PC-3 (cell line): ENCODE results near the gene PTPN14. TPM values are rescaled to one million over a fixed set of nuclear protein-coding genes. Genes with fewer than 3 reads are reported as not detected.

Source experiments
- ATAC-seq: fragments of 200-7000 bp; cut with Tn5 transposase; 2 replicates; pipeline ENCODE4 v1.9.1; 2020; ENCODE audit warnings: mild to moderate bottlenecking, moderate library complexity
- BruUV-seq: library from RNA; stranded (reverse); fragments of 400-500 nt; replicated peaks from 2 replicates; lab custom pipeline; 2021; lab: Mats Ljungman, UMichigan
- CTCF ChIA-PET: fragments of 300-600 bp; sonication (Branson Sonifier 250); formaldehyde crosslinking; loops from one replicate; lab custom pipeline; 2022; ENCODE audit warnings: antibody characterized with exemption; lab: Charles Lee
- POLR2A ChIA-PET: fragments of 300-600 bp; sonication (Branson Sonifier 250); formaldehyde crosslinking; loops from one replicate; lab custom pipeline; 2022; ENCODE audit warnings: antibody characterized with exemption; ENCODE audit not compliant: unreplicated experiment; lab: Charles Lee
- DNase-seq: peaks from one replicate; pipeline ENCODE4 v3.0.0-alpha.2; 2015
- H2AFZ ChIP-seq: fragments of 300-600 bp; sonication (generic); 2 replicates; pipeline ENCODE4 v1.6.0; 2016; ENCODE audit warnings: antibody characterized with exemption, low read length
- H3F3A ChIP-seq: fragments of 300-600 bp; sonication (generic); one replicate; pipeline ENCODE4 v1.6.0; 2017; ENCODE audit warnings: antibody characterized with exemption, low read length, control low read depth, mild to moderate bottlenecking; ENCODE audit not compliant: unreplicated experiment
- H3K27ac ChIP-seq: fragments of 300-600 bp; sonication (generic); 2 replicates; pipeline ENCODE4 v1.5.1; 2016; ENCODE audit warnings: mild to moderate bottlenecking, low read length
- H3K27me3 ChIP-seq: fragments of 300-600 bp; sonication (generic); 2 replicates; pipeline ENCODE4 v1.6.1; 2016; ENCODE audit warnings: low read length, mixed read lengths
- H3K36me3 ChIP-seq: fragments of 300-600 bp; sonication (generic); 2 replicates; pipeline ENCODE4 v1.6.1; 2016; ENCODE audit warnings: low read depth, mixed run types, low read length, mixed read lengths
- H3K4me1 ChIP-seq: fragments of 300-600 bp; sonication (generic); 2 replicates; pipeline ENCODE4 v1.5.1; 2016; ENCODE audit warnings: low read length; ENCODE audit not compliant: insufficient read depth
- H3K4me2 ChIP-seq: fragments of 300-600 bp; sonication (generic); 2 replicates; pipeline ENCODE4 v1.6.0; 2016; ENCODE audit warnings: low read length
- H3K4me3 ChIP-seq: fragments of 300-600 bp; sonication (generic); 2 replicates; pipeline ENCODE4 v1.5.1; 2016; ENCODE audit warnings: mild to moderate bottlenecking, low read length, mixed read lengths
- H3K79me2 ChIP-seq: fragments of 300-600 bp; sonication (generic); 2 replicates; pipeline ENCODE4 v1.6.1; 2017; ENCODE audit warnings: low read length, mixed read lengths
- H3K9ac ChIP-seq: fragments of 300-600 bp; sonication (generic); 2 replicates; pipeline ENCODE4 v1.6.0; 2016; ENCODE audit warnings: mild to moderate bottlenecking, low read length
- H3K9me2 ChIP-seq: fragments of 300-600 bp; sonication (generic); replicated peaks from 2 replicates; pipeline ENCODE4 v1.6.1; 2016; ENCODE audit warnings: mixed run types, low read length, mixed read lengths
- H3K9me3 ChIP-seq: fragments of 300-600 bp; sonication (generic); 2 replicates; pipeline ENCODE4 v1.6.1; 2016; ENCODE audit warnings: low read length, mixed read lengths
- H4K20me1 ChIP-seq: fragments of 300-600 bp; sonication (generic); 2 replicates; pipeline ENCODE4 v1.6.1; 2016; ENCODE audit warnings: low read length, mixed read lengths
- CTCF ChIP-seq: fragments of 300-600 bp; sonication (generic); conservative IDR thresholded peaks from 2 replicates; pipeline ENCODE4 v1.5.1; 2017; ENCODE audit warnings: antibody characterized with exemption, low read depth, mild to moderate bottlenecking, low read length
- EZH2 ChIP-seq: fragments of 300-600 bp; sonication (generic); IDR thresholded peaks from one replicate; pipeline ENCODE4 v1.6.1; 2017; ENCODE audit warnings: antibody characterized with exemption, mild to moderate bottlenecking, low read length; ENCODE audit not compliant: unreplicated experiment
- EZH2phosphoT487 ChIP-seq: fragments of 300-600 bp; sonication (generic); IDR thresholded peaks from 2 replicates; pipeline ENCODE4 v1.6.1; 2018; ENCODE audit warnings: mild to moderate bottlenecking, antibody characterized with exemption, low read length, borderline replicate concordance
- intact Hi-C: fragments of 100-400 bp; cut with micrococcal nuclease; formaldehyde crosslinking; loops from 2 replicates; pipeline ENCODE4 v1.9.0; 2023
- total RNA-seq: library from RNA; depleted of rRNA; stranded (reverse); fragments of >200 nt; gene quantifications from 2 replicates; pipeline ENCODE4 v1.2.3, GENCODE V29; 2014

Gene PTPN14
- total RNA-seq, 1 experiment from 2014 or later, result 12.6 TPM

GRCh38 chr1:214565310-214565709 is 13.9 kb upstream of the PTPN14 start:
- Histone ChIP-seq H3K4me2 (no peak overlapping the region), H3K36me3 (no peaks in the 10 kb centered on the region), H2AFZ (no peak overlapping the region), H3K79me2 (no peaks in the 10 kb centered on the region), H4K20me1 (no peaks in the 10 kb centered on the region), H3K9ac (no peak overlapping the region), H3K4me3 (no peak overlapping the region), H3K27ac (peak overlapping the region; percentile 86), H3K27me3 (no peaks in the 10 kb centered on the region), H3F3A (peaks cover 5% of the 10 kb centered on the region), H3K4me1 (peaks cover 53% of the 10 kb centered on the region), H3K9me3 (no peaks in the 10 kb centered on the region), H3K9me2 (no peaks in the 10 kb centered on the region)
- ChIA-PET POLR2A (interaction anchor here (0.6 kb wide), 2 partner anchors 13 to 17 kb away, joined by 3 read pairs; no protein-coding TSS in a partner anchor), CTCF (no interaction called here)
- DNase-seq (no peak), ATAC-seq (no peak)
- no TSS peak for BruUV-seq
- intact Hi-C loops, result loop anchor here (5.0 kb wide), 2 partner anchors 83 to 118 kb away; no protein-coding TSS in a partner anchor
- TF ChIP-seq EZH2phosphoT487, result no peak
- TF ChIP-seq CTCF, result no peak
- TF ChIP-seq EZH2, result no peak

- CTCF ChIA-PET, result no interaction called here
- H3F3A ChIP-seq, result peaks cover 5% of the 10 kb centered on the region
- H3K9me2 ChIP-seq, result no peaks in the 10 kb centered on the region
- no peak overlapping the region for H3K4me3 ChIP-seq
- no peaks in the 10 kb centered on the region for H3K9me3 ChIP-seq
- H3K79me2 ChIP-seq, result no peaks in the 10 kb centered on the region
- H4K20me1 ChIP-seq, result no peaks in the 10 kb centered on the region
- no TSS peak for BruUV-seq
- peaks cover 39% of the 10 kb centered on the region for H3K4me1 ChIP-seq
- H3K4me2 ChIP-seq, result no peak overlapping the region
- H2AFZ ChIP-seq, result no peak overlapping the region
- no peak overlapping the region for H3K9ac ChIP-seq
- TF ChIP-seq EZH2phosphoT487 (no peak), EZH2 (no peak), CTCF (no peak)
- no peak overlapping the region for H3K27ac ChIP-seq
- ATAC-seq (no peak), DNase-seq (no peak)
- intact Hi-C loops, result no loop called here
- H3K27me3 ChIP-seq, result no peaks in the 10 kb centered on the region
- H3K36me3 ChIP-seq, result no peaks in the 10 kb centered on the region
- POLR2A ChIA-PET, result no interaction called here
Observed at GRCh38 chr1:214563881-214564280, 12.5 kb upstream of the PTPN14 start.

GRCh38 chr1:214557952-214558735 is 6.7 kb upstream of the PTPN14 start:
- no peak for TF ChIP-seq CTCF
- TF ChIP-seq EZH2, result no peak
- no peak for TF ChIP-seq EZH2phosphoT487
- H3F3A ChIP-seq, result no peaks in the 10 kb centered on the region
- H3K36me3 ChIP-seq, result no peaks in the 10 kb centered on the region
- intact Hi-C loops, result no loop called here
- BruUV-seq, result no TSS peak
- H3K9me2 ChIP-seq, result no peaks in the 10 kb centered on the region
- no peak overlapping the region for H3K9ac ChIP-seq
- H3K27ac ChIP-seq, result no peak overlapping the region
- ATAC-seq (peak; percentile 91), DNase-seq (peak; percentile 70)
- H2AFZ ChIP-seq, result 0 out of 2 replicates have a peak overlapping the region, but pooled peaks have one; percentile 31
- no peak overlapping the region for H3K4me3 ChIP-seq
- POLR2A ChIA-PET, result no interaction called here
- H3K4me2 ChIP-seq, result peak overlapping the region; percentile 1; the same call in 1 of the 2 replicates
- H3K27me3 ChIP-seq, result no peaks in the 10 kb centered on the region
- H3K79me2 ChIP-seq, result no peaks in the 10 kb centered on the region
- no peaks in the 10 kb centered on the region for H3K9me3 ChIP-seq
- CTCF ChIA-PET, result no interaction called here
- peaks cover 9% of the 10 kb centered on the region for H3K4me1 ChIP-seq
- H4K20me1 ChIP-seq, result no peaks in the 10 kb centered on the region
